AG04450 (cell line): ENCODE results near the gene FKBP14. TPM values are rescaled to one million over a fixed set of nuclear protein-coding genes. Genes with fewer than 3 reads are reported as not detected.

Source experiments
- CTCF ChIA-PET: fragments of 300-600, 350-600 bp; formaldehyde crosslinking; extraction: SDS; loops from one replicate; lab custom pipeline; 2022; ENCODE audit warnings: antibody characterized with exemption, inconsistent platforms; lab: Charles Lee
- POLR2A ChIA-PET: fragments of 350-600 bp; formaldehyde crosslinking; extraction: SDS; loops from one replicate; lab custom pipeline; 2021; ENCODE audit warnings: antibody characterized with exemption, inconsistent platforms; lab: Yijun Ruan, JAX
- DNase-seq: peaks from one replicate; pipeline ENCODE4 v3.0.0-alpha.2; 2011; ENCODE audit warnings: low read depth, low spot score
- H3K27ac ChIP-seq: one replicate; pipeline ENCODE4 v1.5.1; 2012; ENCODE audit warnings: low read depth, low read length, control low read depth
- H3K27me3 ChIP-seq: one replicate; pipeline ENCODE4 v1.6.0; 2012; ENCODE audit warnings: low read length; ENCODE audit not compliant: control insufficient read depth, insufficient read depth
- H3K4me3 ChIP-seq: 2 replicates; pipeline ENCODE4 v1.5.1; 2011; ENCODE audit warnings: mild to moderate bottlenecking, low read depth, low read length, control low read depth
- H3K9me3 ChIP-seq: 2 replicates; pipeline ENCODE4 v1.5.1; 2012; ENCODE audit warnings: low read length; ENCODE audit not compliant: control insufficient read depth, insufficient read depth
- polyA plus RNA-seq: library from polyadenylated mRNA; depleted of rRNA; stranded (reverse); fragments of >200 nt; gene quantifications from 2 replicates; pipeline ENCODE4 v1.2.3, GENCODE V29; 2011
- TF ChIP-seq, protein P1 (sequence below): IDR thresholded peaks from 2 replicates; pipeline ENCODE4 v1.5.1; 2011; ENCODE audit warnings: low read depth, low read length, control low read depth, inconsistent platforms

Gene FKBP14
- polyA plus RNA-seq, 1 experiment, result 54.6 TPM

DNA sequence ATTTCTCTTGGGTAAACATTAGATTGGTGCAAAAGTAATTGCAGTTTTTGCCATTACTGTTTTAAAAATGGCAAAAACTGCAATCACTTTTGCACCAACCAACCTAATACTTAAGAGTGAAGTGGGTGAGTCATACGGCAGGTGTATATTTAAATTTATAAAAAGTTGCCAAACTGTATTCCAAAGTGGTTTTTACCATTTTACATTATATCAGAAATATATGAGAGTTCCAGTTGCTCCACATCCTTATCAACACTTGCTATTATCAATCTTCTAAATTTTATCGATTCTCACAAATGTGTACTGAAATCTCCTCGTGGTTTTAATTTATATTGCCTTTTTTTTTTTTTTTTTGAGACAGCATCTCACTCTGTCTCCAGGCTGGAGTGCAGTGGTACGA, 33.4 kb downstream of the FKBP14 start:
- no peak overlapping the region for H3K4me3 ChIP-seq
- DNase-seq, result no peak
- H3K27me3 ChIP-seq, result no peaks in the 10 kb centered on the region
- POLR2A ChIA-PET, result no interaction called here
- no peak overlapping the region for H3K27ac ChIP-seq
- CTCF ChIA-PET, result interaction anchor here (1.3 kb wide), 1 partner anchor 72 kb away, joined by 4 read pairs; no protein-coding TSS in a partner anchor
- TF ChIP-seq, protein P1, sequence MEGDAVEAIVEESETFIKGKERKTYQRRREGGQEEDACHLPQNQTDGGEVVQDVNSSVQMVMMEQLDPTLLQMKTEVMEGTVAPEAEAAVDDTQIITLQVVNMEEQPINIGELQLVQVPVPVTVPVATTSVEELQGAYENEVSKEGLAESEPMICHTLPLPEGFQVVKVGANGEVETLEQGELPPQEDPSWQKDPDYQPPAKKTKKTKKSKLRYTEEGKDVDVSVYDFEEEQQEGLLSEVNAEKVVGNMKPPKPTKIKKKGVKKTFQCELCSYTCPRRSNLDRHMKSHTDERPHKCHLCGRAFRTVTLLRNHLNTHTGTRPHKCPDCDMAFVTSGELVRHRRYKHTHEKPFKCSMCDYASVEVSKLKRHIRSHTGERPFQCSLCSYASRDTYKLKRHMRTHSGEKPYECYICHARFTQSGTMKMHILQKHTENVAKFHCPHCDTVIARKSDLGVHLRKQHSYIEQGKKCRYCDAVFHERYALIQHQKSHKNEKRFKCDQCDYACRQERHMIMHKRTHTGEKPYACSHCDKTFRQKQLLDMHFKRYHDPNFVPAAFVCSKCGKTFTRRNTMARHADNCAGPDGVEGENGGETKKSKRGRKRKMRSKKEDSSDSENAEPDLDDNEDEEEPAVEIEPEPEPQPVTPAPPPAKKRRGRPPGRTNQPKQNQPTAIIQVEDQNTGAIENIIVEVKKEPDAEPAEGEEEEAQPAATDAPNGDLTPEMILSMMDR, result no peak
- peaks cover 6% of the 10 kb centered on the region for H3K9me3 ChIP-seq

DNA sequence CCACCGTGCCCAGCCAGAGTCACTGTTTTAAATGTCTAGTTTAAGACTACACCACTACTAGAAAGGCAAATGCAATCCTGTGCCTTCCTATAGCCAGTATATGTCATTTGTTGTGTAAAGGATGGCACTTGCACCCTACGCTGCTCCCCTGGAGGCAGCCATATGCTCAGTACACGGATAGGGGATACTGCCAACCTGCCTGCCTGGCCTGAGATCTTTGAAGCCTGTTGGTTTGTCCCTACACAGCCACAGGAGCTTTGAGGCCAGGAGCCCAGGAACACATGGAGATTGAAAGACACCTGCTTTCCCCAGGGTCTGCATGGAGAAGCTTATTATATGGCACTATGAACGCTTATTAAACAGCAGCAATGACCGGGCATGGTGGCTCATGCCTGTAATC, 34.6 kb downstream of the FKBP14 start:
- H3K9me3 ChIP-seq, result peaks cover 6% of the 10 kb centered on the region
- CTCF ChIA-PET, result interaction anchor here (0.9 to 1.3 kb wide), 3 partner anchors 71 to 73 kb away, joined by 3 to 4 read pairs (median 3); no protein-coding TSS in a partner anchor
- H3K27ac ChIP-seq, result no peak overlapping the region
- POLR2A ChIA-PET, result no interaction called here
- H3K4me3 ChIP-seq, result no peak overlapping the region
- H3K27me3 ChIP-seq, result no peaks in the 10 kb centered on the region
- TF ChIP-seq, protein P1, result no peak
- DNase-seq, result no peak

DNA sequence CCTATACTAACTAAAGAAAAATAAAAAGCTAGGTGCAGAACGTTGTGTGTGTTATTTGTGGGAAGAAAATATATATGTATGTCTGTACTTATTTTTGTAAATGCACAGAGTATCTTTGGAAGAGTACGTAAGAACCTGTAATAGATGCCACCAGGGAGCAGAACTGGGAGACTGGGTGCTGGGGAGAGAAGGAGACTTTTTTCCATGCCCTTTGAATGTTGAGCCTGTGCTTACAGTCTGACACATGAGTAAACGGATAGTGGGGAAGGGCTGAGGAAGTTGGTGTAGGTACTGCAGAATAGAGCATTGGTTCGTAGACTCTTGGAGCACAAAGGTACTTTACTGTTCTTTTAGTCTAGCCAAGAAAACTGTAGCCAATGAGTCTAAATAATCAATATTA, 35.6 kb downstream of the FKBP14 start:
- TF ChIP-seq, protein P1, result no peak
- no peak for DNase-seq
- ChIA-PET CTCF (interaction anchor here (1.0 kb wide), 1 partner anchor 72 kb away, joined by 3 read pairs; no protein-coding TSS in a partner anchor), POLR2A (interaction anchor here (0.6 kb wide), 1 partner anchor 490 kb away, joined by 3 read pairs; no protein-coding TSS in a partner anchor)
- H3K9me3 ChIP-seq, result peaks cover 4% of the 10 kb centered on the region
- H3K27me3 ChIP-seq, result no peaks in the 10 kb centered on the region
- H3K27ac ChIP-seq, result no peak overlapping the region
- H3K4me3 ChIP-seq, result no peak overlapping the region

DNA sequence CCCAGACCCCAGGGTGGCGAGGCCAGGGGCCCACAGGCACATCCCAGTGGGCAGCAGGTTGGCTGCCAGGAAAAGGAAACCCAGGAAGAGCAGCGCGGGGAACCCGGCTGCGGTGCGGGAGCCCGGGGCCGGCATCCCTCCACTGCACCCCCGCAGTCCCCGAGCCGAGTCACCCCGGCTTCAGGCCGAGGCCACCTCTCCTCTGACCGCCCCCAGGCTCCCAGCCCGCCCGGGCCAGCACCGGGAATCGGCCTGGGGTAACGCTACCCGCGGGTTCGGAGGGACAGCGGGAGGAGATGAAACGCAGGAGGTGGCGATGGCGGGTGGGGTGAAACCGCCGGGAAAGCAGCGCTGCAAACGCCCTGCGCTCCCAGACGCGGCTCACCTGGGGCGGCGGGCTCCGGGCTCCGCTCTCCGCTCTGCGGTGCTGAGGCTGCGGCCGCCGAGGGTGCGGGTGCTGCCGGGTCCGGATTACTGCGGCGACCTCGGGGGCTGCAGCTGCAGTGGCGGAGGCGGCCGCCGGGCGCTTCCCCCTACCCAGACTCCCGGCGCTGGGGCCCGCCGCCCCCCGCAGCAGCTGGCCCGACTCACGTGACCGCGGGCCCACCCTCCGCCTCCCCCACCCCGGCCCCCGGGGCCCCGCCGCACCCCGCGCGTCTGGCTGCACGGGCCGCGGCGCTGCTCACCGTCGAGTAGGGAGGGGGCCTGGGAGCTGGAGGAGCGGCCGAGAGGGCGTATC, 37.1 kb downstream of the FKBP14 start, which contains the start of gene SCRN1:
SCRN1 (minus strand) TSS at position 545 of the 739 bp plus-strand sequence. CDS start 20,734 bp downstream, outside the sequence.
- H3K27me3 ChIP-seq, result no peaks in the 10 kb centered on the region
- DNase-seq, result no peak
- peak within 1 kb of the TSS; percentile 82 for H3K4me3 ChIP-seq
- H3K27ac ChIP-seq, result peak within 1 kb of the TSS; percentile 91
- TF ChIP-seq, protein P1, result no peak
- CTCF ChIA-PET, result no interaction called here
- POLR2A ChIA-PET, result interaction anchor here (0.7 kb wide), 1 partner anchor 8 kb away, joined by 6 read pairs; no protein-coding TSS in a partner anchor
- H3K9me3 ChIP-seq, result peaks cover 4% of the 10 kb centered on the region
